Measurements from ENCODE around the gene NPFFR2. TPM values are rescaled to one million over a fixed set of nuclear protein-coding genes. Genes with fewer than 3 reads are reported as not detected.
"Not testable (repeated sequence)": the region's sequence is repeated elsewhere in the genome, so short reads cannot be mapped to it uniquely, and the experiment has no call there.

NPFFR2 gene
- total RNA-seq, 1 donor, result 0.21 TPM

DNA sequence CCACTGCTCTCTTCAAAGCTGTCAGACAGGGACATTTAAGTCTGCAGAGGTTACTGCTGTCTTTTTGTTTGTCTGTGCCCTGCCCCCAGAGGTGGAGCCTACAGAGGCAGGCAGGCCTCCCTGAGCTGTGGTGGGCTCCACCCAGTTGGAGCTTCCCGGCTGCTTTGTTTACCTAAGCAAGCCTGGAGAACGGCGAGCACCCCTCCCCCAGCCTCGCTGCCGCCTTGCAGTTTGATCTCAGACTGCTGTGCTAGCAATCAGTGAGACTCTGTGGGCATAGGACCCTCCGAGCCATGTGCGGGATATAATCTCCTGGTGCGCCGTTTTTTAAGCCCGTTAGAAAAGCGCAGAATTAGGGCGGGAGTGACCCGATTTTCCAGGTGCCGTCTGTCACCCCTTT, 137.5 kb downstream of the NPFFR2 start:
- not testable (repeated sequence) for H3K9me3 ChIP-seq (ENCODE audit: low read depth, low read length); H3K4me3 ChIP-seq (ENCODE audit: low read length); H3K4me1 ChIP-seq (ENCODE audit: insufficient read depth, low read length); H3K27me3 ChIP-seq (ENCODE audit: insufficient read depth, low read length)

DNA sequence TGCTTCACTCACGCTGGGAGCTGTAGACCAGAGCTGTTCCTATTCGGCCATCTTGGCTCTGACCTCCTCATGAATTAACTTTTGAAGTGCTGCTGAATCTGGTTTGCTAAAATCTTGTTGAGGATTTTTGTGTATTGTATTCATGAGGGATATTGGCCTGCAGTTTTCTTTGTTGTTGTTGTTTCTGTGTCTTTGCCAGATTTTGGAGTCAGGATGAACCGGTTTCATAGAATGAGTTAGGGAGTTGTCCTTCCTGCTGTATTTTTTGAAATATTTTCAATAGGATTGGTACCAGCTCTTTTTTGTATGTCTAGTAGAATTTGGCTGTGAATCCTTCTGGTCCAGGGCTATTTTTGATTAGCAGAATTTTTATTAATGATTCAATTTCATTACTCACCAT, 138.1 kb downstream of the NPFFR2 start:
- no peaks in the 10 kb centered on the region for H3K4me1 ChIP-seq (ENCODE audit: insufficient read depth, low read length)
- H3K27me3 ChIP-seq (ENCODE audit: insufficient read depth, low read length), result no peaks in the 10 kb centered on the region
- H3K9me3 ChIP-seq (ENCODE audit: low read depth, low read length), result no peaks in the 10 kb centered on the region
- no peak overlapping the region for H3K4me3 ChIP-seq (ENCODE audit: low read length)

- no peaks in the 10 kb centered on the region for H3K27me3 ChIP-seq (ENCODE audit: insufficient read depth, low read length)
- H3K4me1 ChIP-seq (ENCODE audit: insufficient read depth, low read length), result no peaks in the 10 kb centered on the region
- H3K4me3 ChIP-seq (ENCODE audit: low read length), result no peak overlapping the region
- no peaks in the 10 kb centered on the region for H3K9me3 ChIP-seq (ENCODE audit: low read depth, low read length)
Observed at GRCh38 chr4:72171761-72172160, 140.0 kb downstream of the NPFFR2 start.

- Histone ChIP-seq H3K9me3 (ENCODE audit: low read depth, low read length) (no peaks in the 10 kb centered on the region), H3K27me3 (ENCODE audit: insufficient read depth, low read length) (no peaks in the 10 kb centered on the region), H3K4me1 (ENCODE audit: insufficient read depth, low read length) (no peaks in the 10 kb centered on the region), H3K4me3 (ENCODE audit: low read length) (no peak overlapping the region)
Observed at GRCh38 chr4:72179342-72179741, 147.5 kb downstream of the NPFFR2 start.

- H3K4me3 ChIP-seq (ENCODE audit: low read length), result no peak overlapping the region
- H3K27me3 ChIP-seq (ENCODE audit: insufficient read depth, low read length), result no peaks in the 10 kb centered on the region
- no peaks in the 10 kb centered on the region for H3K9me3 ChIP-seq (ENCODE audit: low read depth, low read length)
- no peaks in the 10 kb centered on the region for H3K4me1 ChIP-seq (ENCODE audit: insufficient read depth, low read length)
Observed at GRCh38 chr4:72186714-72187113, 154.9 kb downstream of the NPFFR2 start.

- Histone ChIP-seq H3K4me3 (ENCODE audit: low read length) (no peak overlapping the region), H3K9me3 (ENCODE audit: low read depth, low read length) (no peaks in the 10 kb centered on the region), H3K4me1 (ENCODE audit: insufficient read depth, low read length) (no peaks in the 10 kb centered on the region), H3K27me3 (ENCODE audit: insufficient read depth, low read length) (no peaks in the 10 kb centered on the region)
Observed at GRCh38 chr4:72194046-72194445, 162.2 kb downstream of the NPFFR2 start.

GRCh38 chr4:72194453-72194852, 162.7 kb downstream of the NPFFR2 start:
- H3K4me1 ChIP-seq (ENCODE audit: insufficient read depth, low read length), result no peaks in the 10 kb centered on the region
- no peaks in the 10 kb centered on the region for H3K9me3 ChIP-seq (ENCODE audit: low read depth, low read length)
- no peaks in the 10 kb centered on the region for H3K27me3 ChIP-seq (ENCODE audit: insufficient read depth, low read length)
- H3K4me3 ChIP-seq (ENCODE audit: low read length), result no peak overlapping the region

Other genes starting within 250 kb of the NPFFR2 start
- gene GC, start 247.9 kb upstream of the NPFFR2 start, total RNA-seq, result not detected